ENCODE data around the gene ZFP36L1. TPM values are rescaled to one million over a fixed set of nuclear protein-coding genes. Genes with fewer than 3 reads are reported as not detected.

ZFP36L1 gene
- total RNA-seq, 1 experiment from 2014 or later, result 94.8 TPM

DNA sequence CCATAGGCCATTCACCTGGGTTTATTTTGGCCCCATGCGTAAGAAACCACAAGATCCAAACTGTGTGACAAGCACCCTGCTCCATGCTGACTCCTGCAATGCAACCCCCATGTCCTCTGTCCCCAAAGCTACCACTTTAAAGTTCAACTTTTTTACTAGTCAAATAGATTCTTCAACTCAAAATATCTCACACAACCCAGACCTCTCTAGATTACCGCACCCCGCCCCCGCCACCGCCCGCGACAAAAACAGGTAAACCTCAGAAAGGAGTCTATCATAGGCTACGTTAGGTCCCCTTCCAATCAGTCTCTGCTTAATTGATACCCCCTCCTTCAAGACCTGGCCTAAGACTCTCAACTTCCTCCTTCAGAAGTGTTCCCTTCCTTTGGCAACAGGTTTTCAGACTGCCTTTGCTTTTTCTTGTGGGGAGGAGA, 2.2 kb downstream of the ZFP36L1 start:
- Histone ChIP-seq H3K4me3 (ENCODE audit: low read depth, low read length) (peak overlapping the region; percentile 86), H3K27me3 (replicated peaks; ENCODE audit: control insufficient read depth, insufficient read depth, low read length) (no peaks in the 10 kb centered on the region), H3K4me1 (peaks cover 43% of the 10 kb centered on the region), H3K9me3 (no peaks in the 10 kb centered on the region), H3K36me3 (ENCODE audit: control insufficient read depth, insufficient read depth, low read length) (peaks cover 7% of the 10 kb centered on the region)
- H3K27me3 Mint-ChIP-seq (ENCODE audit: insufficient read depth, unreplicated experiment), result no peaks in the 10 kb centered on the region
- ChIA-PET POLR2A (interaction anchor here (0.9 kb wide), 1 partner anchor 11 kb away, joined by 4 read pairs; no protein-coding TSS in a partner anchor), CTCF (interaction anchor here (1.3 kb wide), 1 partner anchor 26 kb away, joined by 4 read pairs; no protein-coding TSS in a partner anchor)
- peaks cover 38% of the 10 kb centered on the region for H3K4me1 Mint-ChIP-seq (ENCODE audit: low read depth, unreplicated experiment)
- peak overlapping the region; percentile 96 for H3K27ac Mint-ChIP-seq (ENCODE audit: unreplicated experiment)
- peak overlapping the region; percentile 88 for H3K4me3 Mint-ChIP-seq (ENCODE audit: unreplicated experiment)
- no peak for DNase-seq
- BruUV-seq (replicated peaks), result no TSS peak
- intact Hi-C loops (cut with micrococcal nuclease; ENCODE audit: unreplicated experiment), result loop anchor here (5.0 to 10.0 kb wide), 2 partner anchors 187 to 266 kb away; partner anchors contain the start of gene ACTN1
- TF ChIP-seq, protein P1, sequence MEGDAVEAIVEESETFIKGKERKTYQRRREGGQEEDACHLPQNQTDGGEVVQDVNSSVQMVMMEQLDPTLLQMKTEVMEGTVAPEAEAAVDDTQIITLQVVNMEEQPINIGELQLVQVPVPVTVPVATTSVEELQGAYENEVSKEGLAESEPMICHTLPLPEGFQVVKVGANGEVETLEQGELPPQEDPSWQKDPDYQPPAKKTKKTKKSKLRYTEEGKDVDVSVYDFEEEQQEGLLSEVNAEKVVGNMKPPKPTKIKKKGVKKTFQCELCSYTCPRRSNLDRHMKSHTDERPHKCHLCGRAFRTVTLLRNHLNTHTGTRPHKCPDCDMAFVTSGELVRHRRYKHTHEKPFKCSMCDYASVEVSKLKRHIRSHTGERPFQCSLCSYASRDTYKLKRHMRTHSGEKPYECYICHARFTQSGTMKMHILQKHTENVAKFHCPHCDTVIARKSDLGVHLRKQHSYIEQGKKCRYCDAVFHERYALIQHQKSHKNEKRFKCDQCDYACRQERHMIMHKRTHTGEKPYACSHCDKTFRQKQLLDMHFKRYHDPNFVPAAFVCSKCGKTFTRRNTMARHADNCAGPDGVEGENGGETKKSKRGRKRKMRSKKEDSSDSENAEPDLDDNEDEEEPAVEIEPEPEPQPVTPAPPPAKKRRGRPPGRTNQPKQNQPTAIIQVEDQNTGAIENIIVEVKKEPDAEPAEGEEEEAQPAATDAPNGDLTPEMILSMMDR (IDR thresholded peaks at IDR 0.05; ENCODE audit: insufficient read depth in 1 of 2, low read depth in 1 of 2, low read length in 1 of 2, severe bottlenecking in 1 of 2, unreplicated experiment in 1 of 2), result no peak
- no peaks in the 10 kb centered on the region for H3K9me3 Mint-ChIP-seq (ENCODE audit: unreplicated experiment)
- H3K36me3 Mint-ChIP-seq (ENCODE audit: insufficient read depth, unreplicated experiment), result peaks cover 99% of the 10 kb centered on the region

- Histone ChIP-seq H3K36me3 (ENCODE audit: control insufficient read depth, insufficient read depth, low read length) (peaks cover 7% of the 10 kb centered on the region), H3K9me3 (no peaks in the 10 kb centered on the region), H3K4me3 (ENCODE audit: low read depth, low read length) (peak overlapping the region; percentile 86), H3K27me3 (replicated peaks; ENCODE audit: control insufficient read depth, insufficient read depth, low read length) (no peaks in the 10 kb centered on the region), H3K4me1 (peaks cover 49% of the 10 kb centered on the region)
- CTCF ChIA-PET, result interaction anchor here (0.5 to 1.1 kb wide), 3 partner anchors 9 to 390 kb away, joined by 3 to 4 read pairs (median 3); no protein-coding TSS in a partner anchor
- POLR2A ChIA-PET, result interaction anchor here (0.8 to 0.9 kb wide), 2 partner anchors 11 to 27 kb away, joined by 3 to 4 read pairs; no protein-coding TSS in a partner anchor
- no peak for DNase-seq
- no peaks in the 10 kb centered on the region for H3K9me3 Mint-ChIP-seq (ENCODE audit: unreplicated experiment)
- H3K4me1 Mint-ChIP-seq (ENCODE audit: low read depth, unreplicated experiment), result peaks cover 42% of the 10 kb centered on the region
- peak overlapping the region; percentile 88 for H3K4me3 Mint-ChIP-seq (ENCODE audit: unreplicated experiment)
- H3K27me3 Mint-ChIP-seq (ENCODE audit: insufficient read depth, unreplicated experiment), result no peaks in the 10 kb centered on the region
- H3K36me3 Mint-ChIP-seq (ENCODE audit: insufficient read depth, unreplicated experiment), result peaks cover 100% of the 10 kb centered on the region
- no TSS peak for BruUV-seq (replicated peaks)
- intact Hi-C loops (cut with micrococcal nuclease; ENCODE audit: unreplicated experiment), result loop anchor here (5.0 to 10.0 kb wide), 2 partner anchors 187 to 265 kb away; partner anchors contain the start of gene ACTN1
- peak overlapping the region; percentile 96 for H3K27ac Mint-ChIP-seq (ENCODE audit: unreplicated experiment)
- TF ChIP-seq, protein P1 (IDR thresholded peaks at IDR 0.05; ENCODE audit: insufficient read depth in 1 of 2, low read depth in 1 of 2, low read length in 1 of 2, severe bottlenecking in 1 of 2, unreplicated experiment in 1 of 2), result no peak
Observed at GRCh38 chr14:68789821-68790643, 2.8 kb downstream of the ZFP36L1 start.

DNA sequence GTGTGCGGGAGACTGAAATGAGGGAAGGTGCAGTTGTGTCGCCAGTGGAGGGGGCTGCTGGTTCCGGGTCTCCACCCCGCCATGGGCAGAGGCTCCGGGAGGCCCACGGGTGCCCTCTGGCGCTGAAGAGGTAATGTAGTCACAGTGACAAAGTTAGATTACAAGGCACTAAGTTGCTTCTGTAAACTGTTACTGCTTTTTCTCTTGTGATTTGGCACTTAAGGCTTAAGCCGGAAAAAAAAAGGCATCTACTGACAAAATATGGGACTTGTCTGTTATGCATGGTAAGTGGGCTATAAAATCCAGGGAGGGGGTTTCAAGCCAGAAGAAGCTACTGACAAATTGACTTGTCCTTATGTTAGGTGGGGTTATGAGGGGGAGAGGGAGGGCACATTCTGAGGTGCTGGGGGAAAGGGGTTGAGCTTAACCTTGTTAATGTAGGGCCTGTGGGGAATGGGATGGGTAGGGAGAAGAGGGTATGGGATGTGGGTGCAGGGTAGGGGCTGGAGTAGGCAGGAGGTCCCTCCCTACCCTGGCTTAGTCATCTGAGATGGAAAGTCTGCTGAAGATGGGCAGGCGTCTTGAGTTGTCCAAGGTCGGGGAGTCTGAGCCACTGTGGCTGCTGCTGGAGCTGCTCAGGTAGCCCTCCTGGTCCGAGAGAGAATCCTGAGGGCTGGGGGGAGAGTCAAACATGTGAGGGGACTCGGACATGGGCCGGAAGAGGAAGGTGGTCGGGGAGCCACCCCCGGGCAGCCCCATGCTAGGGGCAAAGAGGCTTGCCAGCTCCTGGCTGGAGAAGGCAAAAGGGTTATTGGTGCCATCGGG, 3.7 kb downstream of the ZFP36L1 start:
- Mint-ChIP-seq H3K4me3 (ENCODE audit: unreplicated experiment) (peak overlapping the region; percentile 88), H3K9me3 (ENCODE audit: unreplicated experiment) (no peaks in the 10 kb centered on the region), H3K27me3 (ENCODE audit: insufficient read depth, unreplicated experiment) (no peaks in the 10 kb centered on the region), H3K27ac (ENCODE audit: unreplicated experiment) (peak overlapping the region; percentile 58), H3K36me3 (ENCODE audit: insufficient read depth, unreplicated experiment) (peaks cover 94% of the 10 kb centered on the region), H3K4me1 (ENCODE audit: low read depth, unreplicated experiment) (peaks cover 45% of the 10 kb centered on the region)
- intact Hi-C loops (cut with micrococcal nuclease; ENCODE audit: unreplicated experiment), result no loop called here
- ChIA-PET POLR2A (interaction anchor here (0.8 kb wide), 1 partner anchor 26 kb away, joined by 3 read pairs; no protein-coding TSS in a partner anchor), CTCF (interaction anchor here (0.5 to 1.1 kb wide), 3 partner anchors 8 to 389 kb away, joined by 3 to 4 read pairs (median 3); no protein-coding TSS in a partner anchor)
- DNase-seq, result no peak
- no peaks in the 10 kb centered on the region for H3K9me3 ChIP-seq
- no peaks in the 10 kb centered on the region for H3K27me3 ChIP-seq (replicated peaks; ENCODE audit: control insufficient read depth, insufficient read depth, low read length)
- H3K36me3 ChIP-seq (ENCODE audit: control insufficient read depth, insufficient read depth, low read length), result peaks cover 7% of the 10 kb centered on the region
- H3K4me1 ChIP-seq, result peaks cover 57% of the 10 kb centered on the region
- H3K4me3 ChIP-seq (ENCODE audit: low read depth, low read length), result peak overlapping the region; percentile 86
- TF ChIP-seq, protein P1 (IDR thresholded peaks at IDR 0.05; ENCODE audit: insufficient read depth in 1 of 2, low read depth in 1 of 2, low read length in 1 of 2, severe bottlenecking in 1 of 2, unreplicated experiment in 1 of 2), result no peak
- BruUV-seq (replicated peaks), result no TSS peak

All from Caco-2 (cell line).